PFSK-1 (cell line): ENCODE measurements around the gene SERINC5.

Experiments
- FOXP2 ChIP-seq: optimal IDR thresholded peaks from 2 replicates; pipeline ENCODE3; 2011; ENCODE audit warnings: borderline replicate concordance, control low read depth, inconsistent platforms; ENCODE audit not compliant: insufficient read depth; ENCODE audit errors: extremely low read length, extremely low read depth
- POLR2AphosphoS5 ChIP-seq: IDR thresholded peaks from 2 replicates; pipeline ENCODE4 v1.6.1; 2012; ENCODE audit warnings: low read depth, mild to moderate bottlenecking, control low read depth, low read length, moderate library complexity
- REST ChIP-seq, 2 experiments: IDR thresholded peaks; 2 replicates each; pipeline versions ENCODE4 v1.6.1 to v1.8.0; 2011 to 2012; ENCODE audit warnings: low read depth in 2 of 2, low read length in 2 of 2, control low read depth in 1 of 2, inconsistent platforms in 1 of 2, mild to moderate bottlenecking in 1 of 2, moderate library complexity in 1 of 2; ENCODE audit not compliant: insufficient read depth in 1 of 2
- SIN3A ChIP-seq: IDR thresholded peaks from 2 replicates; pipeline ENCODE4 v1.6.1; 2012; ENCODE audit warnings: mild to moderate bottlenecking, low read length, moderate library complexity, borderline replicate concordance; ENCODE audit not compliant: insufficient read depth
- TAF1 ChIP-seq: IDR thresholded peaks from 2 replicates; pipeline ENCODE4 v1.6.1; 2012; ENCODE audit warnings: low read length, control low read depth, borderline replicate concordance; ENCODE audit not compliant: insufficient read depth

Gene SERINC5

GRCh38 chr5:80077051-80077714, 178.7 kb downstream of the SERINC5 start:
- TF ChIP-seq POLR2AphosphoS5: no peak
- no peak for TF ChIP-seq TAF1

- TF ChIP-seq TAF1 (no peak), SIN3A (no peak), FOXP2 (no peak), POLR2AphosphoS5 (no peak), REST (IDR thresholded peaks at IDR 0.05; ENCODE audit: insufficient read depth in 1 of 2, low read depth in 2 of 2, low read length in 2 of 2) (no peak)
These were observed 179.5 kb downstream of the SERINC5 start for GRCh38 chr5:80076131-80077050.

- TF ChIP-seq TAF1 (no peak), SIN3A (no peak), POLR2AphosphoS5 (no peak), REST (IDR thresholded peaks at IDR 0.05; ENCODE audit: insufficient read depth in 1 of 2, low read depth in 2 of 2, low read length in 2 of 2) (no peak), FOXP2 (no peak)
These were observed 183.5 kb downstream of the SERINC5 start for GRCh38 chr5:80072103-80073073.

- TF ChIP-seq POLR2AphosphoS5 (no peak), TAF1 (no peak), FOXP2 (no peak), REST (IDR thresholded peaks at IDR 0.05; ENCODE audit: insufficient read depth in 1 of 2, low read depth in 2 of 2, low read length in 2 of 2) (no peak), SIN3A (no peak)
These were observed 184.3 kb downstream of the SERINC5 start for GRCh38 chr5:80071510-80072021.
